ENCODE data around the gene TRIOBP. TPM values are rescaled to one million over a fixed set of nuclear protein-coding genes. Genes with fewer than 3 reads are reported as not detected.

Gene TRIOBP
- total RNA-seq, 3 donors from 2014 or later (not counting 1 experiment from before 2014, with no cell fraction given) = 25.1 to 38.5 (median 25.8) TPM

GRCh38 chr22:37662039-37662438 lies 34.8 kb upstream of the TRIOBP start:
- Mint-ChIP-seq H3K27ac (peak overlapping the region in 1 of 2 donors; percentile 24), H3K27me3 (ENCODE audit: low read depth in 2 of 2) (no peaks in the 10 kb centered on the region), H3K4me3 (no peak overlapping the region), H3K4me1 (peaks cover 48 to 49% of the 10 kb centered on the region in 2 donors), H3K9me3 (no peaks in the 10 kb centered on the region), H3K36me3 (no peaks in the 10 kb centered on the region)
- WGBS (ENCODE audit: insufficient coverage) = 84% methylated on average over 4 of the region's 5 CpGs
- Histone ChIP-seq H3K27ac (ENCODE audit: low read length) (peak overlapping the region; percentile 28), H3K4me3 (ENCODE audit: low read length) (no peak overlapping the region), H3K36me3 (ENCODE audit: control insufficient read depth, insufficient read depth, low read length) (peaks cover 6% of the 10 kb centered on the region), H3K27me3 (ENCODE audit: control insufficient read depth, insufficient read depth, low read length) (no peaks in the 10 kb centered on the region), H3K4me1 (ENCODE audit: control insufficient read depth, insufficient read depth, low read length) (peaks cover 45% of the 10 kb centered on the region), H3K9me3 (ENCODE audit: control insufficient read depth, insufficient read depth, low read length) (no peaks in the 10 kb centered on the region)
- TF ChIP-seq, protein P1, sequence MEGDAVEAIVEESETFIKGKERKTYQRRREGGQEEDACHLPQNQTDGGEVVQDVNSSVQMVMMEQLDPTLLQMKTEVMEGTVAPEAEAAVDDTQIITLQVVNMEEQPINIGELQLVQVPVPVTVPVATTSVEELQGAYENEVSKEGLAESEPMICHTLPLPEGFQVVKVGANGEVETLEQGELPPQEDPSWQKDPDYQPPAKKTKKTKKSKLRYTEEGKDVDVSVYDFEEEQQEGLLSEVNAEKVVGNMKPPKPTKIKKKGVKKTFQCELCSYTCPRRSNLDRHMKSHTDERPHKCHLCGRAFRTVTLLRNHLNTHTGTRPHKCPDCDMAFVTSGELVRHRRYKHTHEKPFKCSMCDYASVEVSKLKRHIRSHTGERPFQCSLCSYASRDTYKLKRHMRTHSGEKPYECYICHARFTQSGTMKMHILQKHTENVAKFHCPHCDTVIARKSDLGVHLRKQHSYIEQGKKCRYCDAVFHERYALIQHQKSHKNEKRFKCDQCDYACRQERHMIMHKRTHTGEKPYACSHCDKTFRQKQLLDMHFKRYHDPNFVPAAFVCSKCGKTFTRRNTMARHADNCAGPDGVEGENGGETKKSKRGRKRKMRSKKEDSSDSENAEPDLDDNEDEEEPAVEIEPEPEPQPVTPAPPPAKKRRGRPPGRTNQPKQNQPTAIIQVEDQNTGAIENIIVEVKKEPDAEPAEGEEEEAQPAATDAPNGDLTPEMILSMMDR (IDR thresholded peaks at IDR 0.05) = no peak
- ATAC-seq (no peak), DNase-seq (no peak)
- intact Hi-C loops (cut with micrococcal nuclease) = no loop called here

DNA sequence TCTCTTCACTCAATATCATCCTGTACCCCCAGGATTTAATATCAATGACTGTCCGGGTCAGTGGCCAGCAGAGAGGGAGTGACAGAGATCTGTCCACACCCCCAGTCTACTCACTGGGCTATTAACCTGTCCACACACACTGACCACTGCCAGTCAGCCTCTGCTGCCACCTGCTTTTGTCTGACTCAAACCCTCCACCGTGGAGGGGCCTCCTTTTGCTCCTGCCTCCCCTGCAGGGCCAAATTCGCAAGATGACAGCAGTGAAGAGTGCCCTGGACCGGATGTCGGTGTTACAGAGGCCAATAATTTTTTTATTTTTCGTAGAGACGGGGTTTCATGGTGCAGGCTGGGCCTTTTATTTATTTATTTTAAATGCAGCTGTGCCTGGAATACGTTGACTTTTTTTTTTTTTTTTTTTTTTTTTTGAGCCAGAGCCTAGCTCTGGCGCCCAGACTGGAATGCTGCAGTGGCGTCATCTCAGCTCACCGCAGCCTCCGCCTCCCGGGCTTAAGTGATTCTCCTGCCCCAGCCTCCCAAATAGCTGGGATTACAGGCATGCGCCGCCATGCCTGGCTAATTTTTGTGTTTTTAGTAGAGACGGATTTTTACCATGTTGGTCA lies 33.2 kb upstream of the TRIOBP start:
- ATAC-seq (no peak), DNase-seq (no peak)
- H3K27ac ChIP-seq (ENCODE audit: low read length) = no peak overlapping the region
- no peaks in the 10 kb centered on the region for H3K9me3 ChIP-seq (ENCODE audit: control insufficient read depth, insufficient read depth, low read length)
- no peak overlapping the region for H3K4me3 Mint-ChIP-seq
- intact Hi-C loops (cut with micrococcal nuclease) = no loop called here
- no peaks in the 10 kb centered on the region for H3K9me3 Mint-ChIP-seq
- peaks cover 37% of the 10 kb centered on the region for H3K4me1 ChIP-seq (ENCODE audit: control insufficient read depth, insufficient read depth, low read length)
- no peak overlapping the region for H3K4me3 ChIP-seq (ENCODE audit: low read length)
- no peaks in the 10 kb centered on the region for H3K36me3 Mint-ChIP-seq
- no peaks in the 10 kb centered on the region for H3K27me3 Mint-ChIP-seq (ENCODE audit: low read depth in 2 of 2)
- H3K27ac Mint-ChIP-seq = no peak overlapping the region
- TF ChIP-seq, protein P1 (IDR thresholded peaks at IDR 0.05) = no peak
- peaks cover 6% of the 10 kb centered on the region for H3K36me3 ChIP-seq (ENCODE audit: control insufficient read depth, insufficient read depth, low read length)
- H3K4me1 Mint-ChIP-seq = peaks cover 37 to 39% of the 10 kb centered on the region in 2 donors
- no peaks in the 10 kb centered on the region for H3K27me3 ChIP-seq (ENCODE audit: control insufficient read depth, insufficient read depth, low read length)
- WGBS (ENCODE audit: insufficient coverage) = 92% methylated on average over 16 of the region's 16 CpGs

DNA sequence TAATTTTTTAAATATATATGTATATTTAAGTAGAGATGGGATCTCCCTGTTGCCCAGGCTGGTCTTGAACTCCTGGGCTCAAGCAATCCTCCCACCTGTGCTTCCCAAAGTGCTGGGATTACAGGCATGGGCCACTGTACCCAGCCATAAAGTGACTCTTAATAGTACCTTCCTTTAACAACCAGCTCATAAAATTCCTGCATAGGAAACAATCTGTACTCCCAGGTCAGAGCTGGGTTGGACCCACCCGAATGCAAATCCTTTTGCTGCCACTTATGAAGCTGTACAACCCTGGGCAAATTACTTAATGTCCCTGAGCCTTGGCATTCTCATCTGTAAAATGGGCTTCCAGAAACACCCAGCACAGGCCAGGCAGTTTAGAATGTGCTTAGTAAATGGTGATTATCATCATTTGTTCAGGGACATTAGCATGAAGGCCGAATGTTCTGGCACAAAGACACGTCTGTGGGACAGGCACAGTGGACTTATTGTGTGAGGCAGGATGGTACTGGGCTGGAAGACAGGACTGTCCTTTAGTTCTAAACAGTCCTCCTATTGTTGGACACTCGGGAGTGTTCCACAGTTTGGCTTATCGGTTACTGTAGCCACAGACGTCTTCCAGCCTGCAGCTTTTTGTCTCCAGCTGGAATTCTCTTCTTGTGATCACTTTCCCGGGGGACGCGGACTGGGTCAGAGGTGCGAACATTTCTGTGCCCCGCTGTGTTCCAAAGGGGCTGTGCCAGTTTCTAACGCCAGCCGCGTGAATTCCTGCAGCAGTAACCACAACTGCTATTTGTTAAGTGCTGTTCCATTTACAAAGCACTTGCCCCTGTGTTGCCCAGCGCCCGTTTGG lies 32.4 kb upstream of the TRIOBP start:
- no peak overlapping the region for H3K27ac ChIP-seq (ENCODE audit: low read length)
- H3K27me3 ChIP-seq (ENCODE audit: control insufficient read depth, insufficient read depth, low read length) = no peaks in the 10 kb centered on the region
- Mint-ChIP-seq H3K4me3 (no peak overlapping the region), H3K27me3 (ENCODE audit: low read depth in 2 of 2) (no peaks in the 10 kb centered on the region), H3K4me1 (peaks cover 33 to 36% of the 10 kb centered on the region in 2 donors), H3K36me3 (no peaks in the 10 kb centered on the region), H3K27ac (no peak overlapping the region), H3K9me3 (no peaks in the 10 kb centered on the region)
- peaks cover 32% of the 10 kb centered on the region for H3K4me1 ChIP-seq (ENCODE audit: control insufficient read depth, insufficient read depth, low read length)
- intact Hi-C loops (cut with micrococcal nuclease) = no loop called here
- no peaks in the 10 kb centered on the region for H3K9me3 ChIP-seq (ENCODE audit: control insufficient read depth, insufficient read depth, low read length)
- no peak for DNase-seq
- no peak for ATAC-seq
- WGBS (ENCODE audit: insufficient coverage) = 90% methylated on average over 16 of the region's 16 CpGs
- TF ChIP-seq, protein P1 (IDR thresholded peaks at IDR 0.05) = no peak
- peaks cover 6% of the 10 kb centered on the region for H3K36me3 ChIP-seq (ENCODE audit: control insufficient read depth, insufficient read depth, low read length)
- no peak overlapping the region for H3K4me3 ChIP-seq (ENCODE audit: low read length)

All from natural killer cell (primary cell).